ENCODE results near the gene ZNF19.

DNA sequence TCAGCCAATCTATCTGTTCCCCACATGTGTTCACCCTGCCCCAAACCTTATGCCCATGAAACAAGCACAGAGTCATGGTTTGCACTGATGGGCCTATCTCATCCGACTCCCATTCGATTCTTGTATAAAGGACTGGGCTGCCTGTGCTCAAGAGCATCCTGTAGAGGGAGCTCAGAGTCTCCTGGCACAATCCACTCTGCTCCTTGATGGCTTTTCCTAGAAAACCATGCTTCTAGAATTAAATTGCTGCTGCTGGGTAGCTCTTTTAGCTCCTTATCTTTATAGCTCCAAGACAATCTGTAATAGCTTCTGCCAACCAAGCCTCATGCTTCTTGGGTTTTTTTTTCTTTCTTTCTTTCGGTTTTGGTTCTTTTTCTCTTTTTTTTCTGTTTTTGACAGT lies 9.7 kb downstream of the ZNF19 start:
- no peak for TF ChIP-seq ZNF274 (IDR thresholded peaks at IDR 0.05; ENCODE audit: low read depth, low read length)
- no peak for TF ChIP-seq YY1 (IDR thresholded peaks at IDR 0.05; ENCODE audit: insufficient read depth, insufficient read length)
